GM19043 (cell line): Measurements from ENCODE around the gene MMRN2.

ENCODE experiments used
- ATAC-seq: cut with Tn5 transposase; IDR thresholded peaks from one replicate; pipeline ENCODE4 v1.9.1; 2021; ENCODE audit warnings: low read depth; ENCODE audit not compliant: unreplicated experiment

The MMRN2 gene

GRCh38 chr10:86899670-86900276, 57.6 kb downstream of the MMRN2 start:
- no peak for ATAC-seq

GRCh38 chr10:86899132-86899531, 58.3 kb downstream of the MMRN2 start:
- no peak for ATAC-seq

- no peak for ATAC-seq
Observed at GRCh38 chr10:86898511-86898910, 58.9 kb downstream of the MMRN2 start.

GRCh38 chr10:86889997-86890396, 67.4 kb downstream of the MMRN2 start:
- no peak for ATAC-seq

GRCh38 chr10:86888585-86889381, 68.6 kb downstream of the MMRN2 start:
- ATAC-seq = peak; percentile 99
